Superior temporal gyrus (tissue), 1 donor: ENCODE measurements around the gene AGBL1.
"Not testable (repeated sequence)": the region's sequence is repeated elsewhere in the genome, so short reads cannot be mapped to it uniquely, and the experiment has no call there.

Experiments
- DNase-seq: peaks from one replicate; pipeline ENCODE4 v3.0.0-alpha.2; 2016; ENCODE audit errors: extremely low spot score

The AGBL1 gene

DNA sequence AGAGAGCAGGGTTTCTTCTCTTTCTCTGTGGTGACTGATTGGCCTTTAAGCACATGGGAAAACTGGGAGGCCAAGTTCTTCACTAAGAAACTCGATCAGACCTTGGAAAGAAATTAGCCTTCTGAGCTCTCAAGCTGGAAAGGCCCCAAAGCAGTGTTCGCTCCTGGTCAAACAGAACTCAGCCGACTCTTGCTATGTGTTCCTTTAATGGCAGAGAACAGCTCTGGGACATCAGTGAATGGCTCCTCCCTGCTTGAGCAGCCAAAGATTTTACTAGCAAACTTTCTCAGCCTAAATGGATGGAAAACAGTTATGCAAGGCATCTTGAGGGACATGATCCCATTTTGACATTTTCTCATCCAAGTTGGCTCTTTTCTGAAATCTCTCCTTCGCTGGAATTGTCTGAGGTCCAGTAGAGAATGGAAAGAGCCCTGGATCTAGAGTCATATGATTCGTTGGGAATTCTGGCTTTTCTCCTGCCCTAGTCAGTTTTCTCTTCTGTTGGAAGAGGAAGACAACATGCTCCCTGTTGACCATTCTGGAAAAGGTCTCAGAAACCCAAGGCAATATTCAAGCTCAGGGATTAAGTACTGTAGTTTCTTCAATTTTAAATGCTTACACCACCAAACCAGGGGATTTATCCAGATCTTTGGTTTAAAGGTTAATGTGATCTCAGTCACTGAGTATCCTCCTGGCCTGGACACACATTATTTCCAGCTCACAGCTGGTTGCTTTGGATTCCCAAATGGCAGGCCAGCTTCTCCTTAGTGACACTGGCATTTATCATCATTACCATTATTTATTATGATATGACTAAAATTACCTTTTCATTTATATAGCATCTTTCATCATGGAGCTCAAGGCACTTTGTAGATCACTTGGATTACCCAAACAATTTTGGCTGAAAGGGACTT is 319.6 kb downstream of the AGBL1 start:
- no peak for DNase-seq

DNA sequence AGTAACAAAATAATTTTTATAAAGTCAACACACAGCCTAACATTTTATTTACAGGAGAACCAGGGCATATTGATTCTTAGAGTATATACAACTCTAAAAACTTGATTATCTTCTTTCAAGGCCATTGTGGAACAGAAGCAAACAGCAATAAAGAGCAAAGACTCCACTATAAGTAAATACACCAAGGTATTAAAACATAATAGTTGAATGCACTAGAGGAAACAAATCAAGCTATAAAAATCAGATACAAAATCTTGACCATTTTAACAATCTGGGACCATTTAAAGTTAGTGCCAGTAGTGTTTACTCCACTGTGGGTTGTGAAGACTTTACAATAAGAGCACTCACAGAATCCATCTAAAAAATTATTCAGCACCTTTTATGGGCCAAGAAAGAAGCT is 323.6 kb downstream of the AGBL1 start:
- no peak for DNase-seq

DNA sequence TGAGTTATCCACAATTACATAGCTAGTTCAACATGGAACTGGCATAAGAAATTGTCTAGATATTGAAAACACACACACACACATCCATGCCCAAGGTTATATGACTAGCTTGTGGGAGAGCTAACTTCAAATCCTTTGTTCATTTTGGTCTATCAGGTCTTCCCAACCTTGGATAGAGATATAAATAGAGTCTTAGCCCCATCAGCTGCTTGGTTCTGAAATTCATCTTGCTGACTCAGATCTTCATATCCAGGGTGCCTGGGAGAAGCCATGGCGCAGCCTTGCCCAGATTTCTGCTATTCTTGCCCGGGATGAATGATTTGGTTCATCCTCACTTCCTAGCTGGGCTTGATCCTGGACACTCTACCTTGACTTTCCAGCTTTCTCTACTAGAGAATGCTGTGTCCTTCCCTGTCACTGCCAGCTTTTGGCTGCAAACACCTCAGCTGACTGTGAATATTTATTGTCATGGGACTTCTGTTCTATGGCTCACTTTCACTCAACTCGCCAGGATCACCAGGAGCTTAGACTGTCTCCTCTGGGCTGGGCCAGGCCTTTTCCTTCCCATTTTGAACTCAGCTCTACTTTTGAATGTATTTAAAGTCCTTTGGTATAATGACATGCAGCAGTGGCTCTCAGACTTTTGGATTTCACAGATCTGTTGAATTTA is 324.4 kb downstream of the AGBL1 start:
- no peak for DNase-seq

DNA sequence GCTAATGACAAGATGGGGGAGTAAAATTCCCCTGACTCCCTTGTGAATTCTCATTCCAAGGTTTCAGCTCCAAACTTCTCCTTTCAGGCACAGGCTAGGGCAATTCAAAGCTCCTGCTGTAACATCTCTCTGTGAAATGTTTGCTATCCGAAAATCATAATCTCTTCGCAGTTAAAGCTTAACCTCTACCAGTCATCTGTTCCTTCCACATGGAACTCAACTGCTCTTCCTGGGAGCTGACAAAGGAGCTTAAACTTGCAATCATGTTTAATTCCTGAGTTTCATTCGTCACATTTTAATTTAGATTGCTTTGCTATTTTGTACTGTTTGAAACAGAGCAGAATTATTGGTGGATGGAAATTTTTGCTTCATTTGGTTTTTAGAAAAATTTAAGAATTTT is 328.6 kb downstream of the AGBL1 start:
- DNase-seq: no peak

DNA sequence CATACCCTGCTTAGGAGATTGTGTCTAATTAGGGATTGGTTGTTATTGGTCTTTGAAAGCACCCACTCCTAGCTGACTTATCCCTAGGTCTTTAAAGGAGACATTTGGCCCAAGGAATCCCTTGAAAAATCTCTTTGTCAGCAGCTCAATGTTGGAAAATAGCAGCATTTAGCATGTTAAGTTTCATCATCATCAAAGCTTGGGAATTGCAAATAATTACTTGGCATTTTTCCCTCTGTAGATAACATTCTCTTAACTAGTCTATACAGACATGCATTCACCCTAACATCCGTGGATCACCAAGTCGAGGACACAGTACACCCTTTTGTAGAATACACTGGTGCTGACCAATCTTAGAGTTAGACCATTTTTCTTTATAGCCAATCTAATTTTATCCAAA is 332.2 kb downstream of the AGBL1 start:
- DNase-seq: no peak

DNA sequence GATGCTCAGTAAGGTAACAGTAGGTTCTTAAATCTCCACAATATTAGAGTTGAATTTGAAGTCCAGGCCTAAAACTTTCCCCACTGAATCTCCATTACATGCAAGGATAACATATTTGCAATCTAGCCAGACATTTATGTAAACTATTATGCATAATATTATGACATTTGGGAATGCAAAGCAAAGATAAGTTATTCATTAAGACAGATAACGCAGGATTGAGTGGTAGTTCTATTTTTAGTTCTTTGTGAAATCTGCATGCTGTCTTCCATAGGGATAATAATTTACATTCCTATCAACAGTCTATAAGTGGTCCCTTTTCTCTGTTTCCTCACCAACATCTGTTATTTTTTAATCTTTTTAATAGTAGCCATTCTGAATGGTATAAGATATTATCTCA is 333.5 kb downstream of the AGBL1 start:
- DNase-seq: no peak

DNA sequence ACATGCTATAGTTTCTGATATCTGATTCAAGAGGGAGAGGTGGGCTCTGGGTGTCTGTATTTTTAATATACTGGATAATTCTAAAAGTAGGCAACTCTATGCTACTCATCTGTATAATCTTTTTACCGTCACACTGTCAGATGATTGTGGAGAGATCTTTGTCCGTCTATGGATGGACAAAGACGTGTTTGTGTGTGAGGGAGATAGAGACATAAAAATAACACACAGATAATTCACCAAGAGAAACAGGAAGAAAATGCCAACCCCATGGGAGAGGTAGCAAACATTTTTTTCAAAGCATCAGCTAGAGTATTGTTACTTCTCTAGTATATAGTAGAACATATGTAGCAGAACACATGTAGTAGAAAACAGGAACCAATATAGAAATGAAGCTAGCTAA is 346.1 kb downstream of the AGBL1 start:
- DNase-seq: no peak

DNA sequence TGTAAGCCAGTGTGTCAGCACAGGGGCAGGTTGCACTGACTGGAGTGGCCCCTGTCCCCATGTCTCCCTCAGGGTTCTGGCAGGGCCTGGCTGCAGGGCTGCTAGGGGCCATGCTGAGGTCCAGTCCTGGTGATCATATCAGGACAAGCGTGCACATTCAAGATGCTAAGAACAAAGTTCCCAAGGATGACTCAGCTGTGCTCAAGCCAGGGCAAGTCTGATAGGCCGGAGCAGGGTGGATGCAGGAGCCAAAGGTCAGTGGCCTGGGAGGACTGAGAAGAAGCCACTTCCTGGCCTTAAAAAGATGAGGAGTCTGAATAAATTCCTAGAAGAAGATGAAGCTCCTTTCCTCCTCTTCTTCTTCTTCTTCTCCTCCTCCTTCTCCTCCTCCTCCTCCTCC is 353.2 kb downstream of the AGBL1 start:
- DNase-seq: no peak

DNA sequence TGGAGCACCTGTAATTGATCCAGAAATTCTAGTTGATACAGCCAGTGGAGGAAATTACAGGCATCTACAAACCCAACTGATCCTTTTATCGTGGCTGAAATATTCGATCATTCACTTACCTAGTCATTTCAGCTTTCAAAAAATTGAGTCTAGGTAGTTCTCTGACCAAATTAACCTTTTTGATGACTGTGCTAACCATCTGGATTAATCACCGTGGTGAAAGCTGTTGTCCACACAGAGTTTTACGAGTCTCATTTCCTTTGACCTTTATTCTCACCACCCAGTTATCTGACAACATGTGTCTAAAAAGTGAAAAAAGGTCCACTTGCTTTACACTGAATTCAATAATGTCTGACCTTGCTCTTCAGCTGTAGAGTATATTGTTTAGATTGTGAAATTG is 354.3 kb downstream of the AGBL1 start:
- no peak for DNase-seq

DNA sequence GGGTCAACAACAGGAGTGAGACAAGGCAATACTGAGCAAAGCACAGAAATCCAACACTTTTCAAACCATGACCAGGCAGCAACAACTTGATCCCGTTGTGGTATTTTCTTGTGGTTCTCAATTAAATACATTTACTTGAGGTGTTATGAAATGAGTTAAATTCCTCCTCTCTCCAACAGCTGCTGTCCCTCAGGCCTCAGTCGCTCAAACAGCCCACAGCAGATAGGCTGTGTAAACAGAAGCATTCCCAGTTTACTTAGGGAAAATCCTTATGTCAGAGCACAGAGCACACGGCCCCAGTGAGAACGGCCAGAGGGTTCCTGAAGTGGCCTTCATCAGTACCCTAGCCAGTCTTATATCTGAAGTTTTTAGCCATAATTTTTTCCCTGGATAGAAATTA is 359.9 kb downstream of the AGBL1 start:
- DNase-seq: no peak

DNA sequence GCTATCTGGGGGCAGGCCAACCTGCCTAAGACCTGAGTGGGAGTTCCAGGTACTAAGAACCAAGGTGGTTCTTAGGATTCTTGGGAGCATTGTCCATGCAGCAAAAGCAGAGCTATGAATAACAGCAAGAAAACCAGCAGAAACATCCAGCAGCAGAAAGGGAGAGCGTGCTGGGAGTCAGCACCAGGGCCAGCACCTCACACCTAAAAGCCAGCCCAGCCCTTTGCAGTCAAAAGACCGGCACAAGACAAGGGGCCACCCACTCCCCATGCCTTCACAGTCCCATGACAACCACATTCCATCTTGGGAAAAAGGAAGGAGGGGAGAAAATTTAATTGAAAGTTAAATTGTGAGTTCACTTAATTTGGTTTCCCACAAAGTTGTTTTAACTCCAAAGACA is 364.9 kb downstream of the AGBL1 start:
- no peak for DNase-seq

DNA sequence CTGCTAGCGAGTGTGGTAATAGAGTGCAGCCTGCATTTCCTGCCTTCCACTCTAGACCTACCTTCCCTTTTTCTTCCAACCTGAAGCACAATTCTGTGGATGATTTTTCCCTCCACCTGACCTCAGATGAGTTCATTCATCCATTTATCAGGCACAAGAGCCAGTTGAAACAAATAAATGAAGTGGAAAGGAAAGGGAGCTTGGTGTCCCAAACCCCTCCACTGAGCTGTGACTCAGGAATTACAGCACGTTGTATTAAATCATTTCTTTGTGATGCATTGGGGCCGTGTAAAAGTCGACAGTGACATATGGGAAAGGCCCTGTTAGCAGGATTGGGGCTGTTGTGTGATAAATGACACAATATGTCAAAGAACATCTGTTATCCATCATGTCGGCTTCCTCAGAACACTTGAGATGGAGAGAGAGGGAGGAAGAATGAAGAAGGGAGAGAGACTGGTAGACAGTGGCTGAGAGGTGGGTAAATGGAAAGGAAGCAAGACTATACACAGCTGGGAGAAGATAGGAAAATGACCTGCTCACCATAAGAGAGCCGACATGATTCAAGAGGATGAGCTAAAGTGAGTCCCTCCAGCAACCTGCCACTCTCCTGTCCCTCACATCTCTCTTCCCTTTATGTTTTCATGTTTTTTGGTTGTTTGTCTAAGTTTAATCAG is 366.0 kb downstream of the AGBL1 start:
- no peak for DNase-seq

DNA sequence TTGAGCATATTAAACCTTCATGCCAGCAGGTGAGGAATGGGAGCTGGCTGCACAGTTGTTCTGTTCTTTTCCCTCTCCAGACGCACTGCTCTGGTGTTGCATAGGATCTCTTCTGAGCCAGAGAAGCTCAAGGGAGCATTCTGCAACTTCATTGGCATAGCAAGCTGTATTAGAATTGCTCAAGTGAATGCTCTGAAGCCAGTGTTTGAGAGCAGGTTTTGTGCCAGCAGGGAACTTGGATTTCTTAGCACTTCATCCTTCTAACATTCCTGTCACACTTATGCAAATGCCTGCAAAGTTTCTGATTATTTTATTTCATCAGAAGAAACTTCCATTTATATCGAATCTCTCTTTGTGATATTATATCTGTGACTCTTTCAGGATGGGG is 366.6 kb downstream of the AGBL1 start:
- DNase-seq: no peak

DNA sequence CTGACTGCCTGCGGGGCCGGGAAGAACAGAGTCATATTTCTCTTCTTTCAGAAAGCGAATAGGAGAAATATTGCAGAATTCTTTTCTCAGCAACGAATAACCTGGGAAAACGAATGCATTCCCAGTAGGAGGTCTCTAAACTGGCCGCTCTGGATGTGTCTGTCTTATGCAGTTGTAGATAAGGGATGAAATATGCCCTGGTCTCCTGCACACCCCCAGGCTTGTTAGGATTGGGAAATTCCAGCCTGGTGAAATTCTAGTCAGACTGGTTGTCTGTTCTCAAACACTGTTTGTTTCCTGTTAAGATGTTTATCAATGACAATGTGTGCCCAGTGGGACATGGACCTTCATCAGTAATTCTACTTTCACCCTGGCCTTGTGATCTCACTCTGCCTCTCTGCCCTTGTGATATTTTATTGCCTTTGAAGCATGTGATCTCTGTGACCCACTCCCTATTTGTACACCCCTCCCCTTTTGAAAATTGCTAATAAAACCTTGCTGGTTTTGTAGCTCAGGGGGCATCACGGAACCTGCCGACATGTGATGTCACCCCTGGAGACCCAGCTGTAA is 385.9 kb downstream of the AGBL1 start:
- not testable (repeated sequence) for DNase-seq

DNA sequence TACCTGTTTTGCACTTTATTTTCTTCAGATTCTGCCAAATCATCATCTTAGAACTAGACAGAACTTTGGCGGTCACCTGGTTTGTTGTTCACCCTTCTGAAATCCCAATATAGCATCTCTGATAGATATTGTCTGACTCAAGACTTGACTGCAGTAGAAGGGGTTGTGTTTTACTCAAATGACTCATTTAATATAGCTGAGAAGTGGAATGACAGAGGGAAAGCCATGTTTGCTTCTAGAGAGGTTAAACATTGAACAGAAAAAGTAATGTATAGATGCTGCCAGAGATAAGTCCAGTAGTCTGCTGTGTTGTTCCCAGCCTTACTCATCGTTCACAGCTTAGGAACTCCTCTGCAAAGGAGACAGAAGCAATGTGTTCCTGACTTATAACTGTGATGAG is 402.0 kb downstream of the AGBL1 start:
- DNase-seq: peak; percentile 57

DNA sequence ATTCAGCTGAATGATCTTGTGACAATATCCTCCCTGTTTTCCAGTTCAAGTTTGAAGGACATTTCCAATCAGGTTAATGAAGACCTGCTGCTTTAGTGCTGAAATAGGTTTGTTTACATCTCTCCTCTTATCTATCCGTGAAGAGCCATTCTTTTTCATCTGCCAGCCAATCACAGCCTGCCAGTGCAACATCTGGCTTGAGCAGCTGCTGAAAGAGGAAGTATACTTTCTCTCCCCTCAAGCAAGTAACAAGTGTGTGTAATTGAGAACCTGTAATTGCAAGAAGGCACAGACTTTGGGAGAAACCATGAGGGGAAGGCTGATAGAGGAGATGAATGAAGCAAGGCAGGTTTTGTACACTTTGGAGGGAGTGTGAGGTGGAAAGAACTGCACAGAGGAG is 404.3 kb downstream of the AGBL1 start:
- DNase-seq: no peak

DNA sequence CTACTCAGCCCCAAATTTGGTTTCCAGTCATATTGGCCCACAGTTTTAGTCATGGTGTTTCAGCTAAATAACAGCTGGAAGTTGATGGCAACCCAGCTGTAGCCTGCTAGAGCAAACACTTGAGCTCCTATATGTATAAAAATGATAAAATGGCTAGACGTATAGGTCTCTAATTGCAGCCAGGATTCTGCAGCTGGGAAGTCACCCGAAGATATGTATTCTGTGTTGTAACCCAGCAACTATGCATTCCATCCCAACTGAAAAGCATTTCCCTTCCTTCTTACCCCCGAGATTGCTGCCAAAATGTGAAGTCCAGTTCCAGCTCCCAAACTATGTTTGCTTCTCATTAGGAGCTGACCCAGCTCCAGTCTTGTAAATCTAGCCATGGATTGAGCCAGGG is 408.4 kb downstream of the AGBL1 start:
- no peak for DNase-seq

DNA sequence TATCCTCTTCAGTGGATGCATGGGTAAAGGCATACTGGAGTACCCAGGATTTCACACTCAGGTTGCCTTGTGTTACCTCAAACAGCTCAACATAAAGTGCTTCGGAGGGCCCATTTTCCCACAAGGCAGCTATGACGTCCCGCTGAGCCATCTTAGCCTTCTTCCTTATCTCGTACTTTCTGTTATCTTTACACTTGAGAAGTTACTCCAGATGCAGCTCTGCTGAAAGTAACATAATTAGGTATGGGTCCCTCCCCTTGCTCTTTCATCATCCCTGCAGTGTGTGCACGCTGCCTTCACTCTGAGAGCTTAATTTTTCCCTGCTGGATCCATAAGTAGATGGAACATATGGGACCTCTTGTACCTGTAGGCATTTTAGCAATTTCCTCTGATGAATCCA is 410.3 kb downstream of the AGBL1 start:
- DNase-seq: no peak

DNA sequence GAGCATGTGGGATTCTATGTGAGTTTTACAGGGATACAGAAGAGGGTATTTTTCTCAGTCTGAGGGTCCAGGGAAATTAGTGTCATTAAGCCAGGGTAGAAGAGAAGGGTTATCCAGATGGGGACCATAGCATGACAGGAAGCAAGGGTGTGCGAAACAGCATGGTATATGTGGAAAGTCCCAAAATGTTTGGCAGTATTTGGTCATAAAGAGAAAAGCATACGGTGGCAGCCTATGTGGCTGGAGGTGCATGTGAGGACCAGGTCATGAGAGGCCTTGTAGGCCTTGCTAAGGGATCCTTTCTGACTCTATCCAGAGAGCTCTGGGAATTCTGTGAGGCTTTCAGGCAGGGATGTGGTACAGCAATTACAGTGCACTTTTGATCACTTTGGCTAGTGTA is 411.4 kb downstream of the AGBL1 start:
- no peak for DNase-seq

DNA sequence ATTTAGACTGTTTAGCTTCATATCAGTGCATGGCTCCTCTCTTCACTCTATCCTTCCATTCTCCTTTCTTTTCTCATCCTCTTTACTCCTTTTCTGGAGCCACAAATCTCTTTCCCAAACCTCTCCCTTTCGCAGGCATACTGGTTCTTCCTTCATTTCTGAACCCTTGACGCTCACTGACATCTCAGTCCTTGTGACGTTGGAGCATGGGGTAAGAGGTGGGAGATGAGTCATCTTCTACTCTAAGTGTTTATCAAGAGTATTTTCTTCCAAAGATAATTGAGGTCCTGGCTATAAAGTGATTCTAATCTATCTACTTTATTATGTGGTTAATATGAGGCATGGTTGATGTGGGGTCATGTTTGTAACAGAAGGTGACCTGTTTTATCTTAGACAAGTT is 414.2 kb downstream of the AGBL1 start:
- no peak for DNase-seq

DNA sequence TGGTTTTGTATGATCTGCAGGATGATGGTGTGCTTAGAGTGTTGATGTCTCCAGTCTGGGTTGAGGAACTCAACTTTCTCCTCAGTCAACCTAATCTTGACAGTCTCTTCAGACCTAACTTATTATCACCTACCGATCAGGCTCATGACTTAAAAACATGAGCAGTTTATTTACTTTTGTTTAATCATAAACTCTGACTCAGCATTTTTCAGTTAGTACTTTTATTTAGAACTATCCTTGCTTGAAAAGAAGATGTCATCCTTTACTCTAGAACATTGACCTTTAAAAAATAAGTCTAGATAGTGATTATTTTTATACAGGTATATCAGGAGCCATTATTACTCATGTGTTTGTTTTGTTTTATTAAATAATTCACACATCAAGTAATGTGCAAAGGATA is 414.8 kb downstream of the AGBL1 start:
- DNase-seq: no peak

DNA sequence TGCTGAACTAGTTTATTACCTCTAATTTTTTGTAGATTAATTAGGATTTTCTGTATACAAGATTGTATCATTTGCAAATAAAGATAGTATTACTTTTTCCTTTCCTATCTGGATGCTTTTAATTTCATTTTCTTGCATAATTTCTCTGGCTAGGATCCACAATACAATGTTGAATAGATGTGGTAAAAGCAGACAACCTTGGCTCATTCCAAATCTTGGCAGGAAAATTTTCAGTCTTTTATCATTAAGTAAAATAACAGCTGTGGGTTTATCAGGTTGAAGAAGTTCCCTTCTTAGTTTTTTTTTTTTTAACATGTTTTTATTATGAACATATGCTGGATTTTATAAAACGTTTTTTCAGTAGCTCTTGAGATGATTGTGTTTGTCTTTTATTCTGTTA is 422.6 kb downstream of the AGBL1 start:
- DNase-seq: no peak

DNA sequence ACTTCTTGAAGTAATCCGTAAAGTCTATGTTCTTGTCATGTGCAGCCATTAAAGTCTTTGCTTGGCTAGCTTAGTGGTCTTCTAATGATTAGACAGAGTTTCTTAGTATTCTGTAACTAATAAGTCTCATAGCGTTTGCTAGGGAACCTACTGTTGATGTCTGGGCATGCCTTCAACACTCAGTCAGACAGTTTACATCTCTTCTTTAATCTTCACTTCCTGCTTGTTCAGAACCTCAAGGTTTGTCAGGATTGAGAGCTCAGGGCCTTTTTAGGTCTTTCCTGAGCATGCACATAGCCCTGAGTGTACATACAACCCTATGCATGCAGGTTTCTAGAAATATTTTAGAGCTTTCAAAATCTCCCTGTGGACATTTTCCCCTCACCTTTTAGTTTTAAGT is 426.3 kb downstream of the AGBL1 start:
- no peak for DNase-seq
